GM06990 (cell line): ENCODE data around the gene ARRB2.

ENCODE experiments used
- DNase-seq: peaks from one replicate; pipeline ENCODE4 v3.0.0-alpha.2; 2011; ENCODE audit not compliant: insufficient read length; ENCODE audit errors: extremely low read depth
- H3K27me3 ChIP-seq: replicated peaks from 2 replicates; pipeline ENCODE4 v1.6.0; 2011; ENCODE audit warnings: low read length; ENCODE audit not compliant: control insufficient read depth, insufficient read depth
- H3K36me3 ChIP-seq: 2 replicates; pipeline ENCODE4 v1.5.1; 2011; ENCODE audit warnings: low read length; ENCODE audit not compliant: control insufficient read depth, insufficient read depth
- H3K4me3 ChIP-seq: replicated peaks from 2 replicates; pipeline ENCODE4 v1.5.1; 2011; ENCODE audit warnings: low read depth, mild to moderate bottlenecking, control low read depth, low read length
- TF ChIP-seq, protein P1 (sequence below): IDR thresholded peaks from 2 replicates; pipeline ENCODE4 v1.5.1; 2011; ENCODE audit warnings: low read length, control low read depth, mild to moderate bottlenecking, inconsistent platforms; ENCODE audit not compliant: insufficient read depth, poor library complexity, severe bottlenecking

Gene ARRB2

GRCh38 chr17:4718276-4718675, 7.8 kb downstream of the ARRB2 start:
- Histone ChIP-seq H3K4me3 (no peak overlapping the region), H3K27me3 (no peaks in the 10 kb centered on the region), H3K36me3 (peaks cover 17% of the 10 kb centered on the region)
- DNase-seq, result no peak
- TF ChIP-seq, protein P1, sequence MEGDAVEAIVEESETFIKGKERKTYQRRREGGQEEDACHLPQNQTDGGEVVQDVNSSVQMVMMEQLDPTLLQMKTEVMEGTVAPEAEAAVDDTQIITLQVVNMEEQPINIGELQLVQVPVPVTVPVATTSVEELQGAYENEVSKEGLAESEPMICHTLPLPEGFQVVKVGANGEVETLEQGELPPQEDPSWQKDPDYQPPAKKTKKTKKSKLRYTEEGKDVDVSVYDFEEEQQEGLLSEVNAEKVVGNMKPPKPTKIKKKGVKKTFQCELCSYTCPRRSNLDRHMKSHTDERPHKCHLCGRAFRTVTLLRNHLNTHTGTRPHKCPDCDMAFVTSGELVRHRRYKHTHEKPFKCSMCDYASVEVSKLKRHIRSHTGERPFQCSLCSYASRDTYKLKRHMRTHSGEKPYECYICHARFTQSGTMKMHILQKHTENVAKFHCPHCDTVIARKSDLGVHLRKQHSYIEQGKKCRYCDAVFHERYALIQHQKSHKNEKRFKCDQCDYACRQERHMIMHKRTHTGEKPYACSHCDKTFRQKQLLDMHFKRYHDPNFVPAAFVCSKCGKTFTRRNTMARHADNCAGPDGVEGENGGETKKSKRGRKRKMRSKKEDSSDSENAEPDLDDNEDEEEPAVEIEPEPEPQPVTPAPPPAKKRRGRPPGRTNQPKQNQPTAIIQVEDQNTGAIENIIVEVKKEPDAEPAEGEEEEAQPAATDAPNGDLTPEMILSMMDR, result no peak

DNA sequence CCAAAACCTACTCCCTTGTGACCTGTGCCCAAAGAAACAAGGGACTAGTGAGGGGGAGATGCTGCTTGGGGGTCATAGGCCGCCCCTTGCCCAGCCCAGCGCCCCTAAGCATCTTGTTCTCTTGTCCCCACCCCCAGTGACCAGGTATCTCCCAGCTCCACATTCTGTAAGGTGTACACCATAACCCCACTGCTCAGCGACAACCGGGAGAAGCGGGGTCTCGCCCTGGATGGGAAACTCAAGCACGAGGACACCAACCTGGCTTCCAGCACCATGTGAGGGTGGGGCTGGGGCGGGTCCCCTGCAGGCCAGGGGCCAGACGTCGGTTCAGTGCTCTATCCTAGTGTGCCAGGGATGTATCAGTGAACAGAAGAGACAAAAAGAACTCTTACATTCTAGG, 8.7 kb downstream of the ARRB2 start:
- H3K27me3 ChIP-seq, result no peaks in the 10 kb centered on the region
- no peak for DNase-seq
- no peak overlapping the region for H3K4me3 ChIP-seq
- TF ChIP-seq, protein P1, result no peak
- H3K36me3 ChIP-seq, result peaks cover 17% of the 10 kb centered on the region

DNA sequence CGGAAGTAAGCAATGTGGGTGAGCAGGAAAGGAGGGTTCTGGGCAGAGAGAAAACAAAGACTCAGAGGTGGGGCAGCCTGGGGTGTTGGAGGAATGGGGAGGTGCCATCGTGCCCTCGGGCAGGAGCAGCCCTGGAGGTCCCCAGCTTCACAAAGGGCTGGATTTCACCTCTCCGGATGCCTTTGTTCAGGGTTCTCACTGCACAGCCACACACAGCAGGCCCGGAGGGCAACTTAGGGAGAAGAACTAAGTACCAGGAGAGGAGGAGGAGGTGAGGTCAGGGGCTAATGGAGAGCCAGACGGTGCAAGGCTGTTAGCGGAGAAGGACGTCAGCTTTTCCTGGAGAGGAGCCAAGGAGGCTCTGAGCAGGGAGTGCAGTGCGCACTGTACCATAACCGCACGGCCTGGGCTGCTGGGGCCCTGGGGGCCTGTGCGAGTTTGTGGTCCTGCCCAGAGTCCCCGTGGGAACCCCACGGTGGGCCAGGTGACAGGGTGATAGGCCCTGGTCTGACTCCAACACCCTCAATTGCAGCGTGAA, 9.3 kb downstream of the ARRB2 start:
- no peak for DNase-seq
- Histone ChIP-seq H3K36me3 (peaks cover 17% of the 10 kb centered on the region), H3K4me3 (no peak overlapping the region), H3K27me3 (no peaks in the 10 kb centered on the region)
- TF ChIP-seq, protein P1, result no peak

DNA sequence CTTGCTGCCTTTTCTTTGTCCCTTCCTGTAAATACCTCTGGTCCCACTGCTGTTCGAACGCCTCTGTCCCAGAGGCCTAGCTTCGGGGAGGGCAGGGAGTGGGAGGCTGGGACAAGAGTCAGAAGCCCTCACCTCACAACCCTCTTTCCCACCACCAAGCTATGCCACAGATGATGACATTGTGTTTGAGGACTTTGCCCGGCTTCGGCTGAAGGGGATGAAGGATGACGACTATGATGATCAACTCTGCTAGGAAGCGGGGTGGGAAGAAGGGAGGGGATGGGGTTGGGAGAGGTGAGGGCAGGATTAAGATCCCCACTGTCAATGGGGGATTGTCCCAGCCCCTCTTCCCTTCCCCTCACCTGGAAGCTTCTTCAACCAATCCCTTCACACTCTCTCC, 10.4 kb downstream of the ARRB2 start:
- Histone ChIP-seq H3K4me3 (no peak overlapping the region), H3K36me3 (peaks cover 14% of the 10 kb centered on the region), H3K27me3 (no peaks in the 10 kb centered on the region)
- TF ChIP-seq, protein P1, result no peak
- DNase-seq, result no peak

- no peaks in the 10 kb centered on the region for H3K27me3 ChIP-seq
- DNase-seq, result peak; percentile 44
- H3K36me3 ChIP-seq, result peaks cover 12% of the 10 kb centered on the region
- TF ChIP-seq, protein P1, result no peak
- H3K4me3 ChIP-seq, result no peak overlapping the region
Observed at GRCh38 chr17:4721203-4722135, 11.0 kb downstream of the ARRB2 start.
